H9 (cell line): ENCODE results near the gene JAKMIP3. TPM values are rescaled to one million over a fixed set of nuclear protein-coding genes. Genes with fewer than 3 reads are reported as not detected.

Source experiments
- DNase-seq: peaks from one replicate; pipeline ENCODE4 v3.0.0-alpha.2; 2017
- H2AFZ ChIP-seq: one replicate; pipeline ENCODE4 v1.6.1; 2013; ENCODE audit warnings: mild to moderate bottlenecking, low read length, control low read depth, moderate library complexity
- H2AK5ac ChIP-seq: 2 replicates; pipeline ENCODE4 v1.6.1; 2013; ENCODE audit warnings: low read length, control low read depth, mixed read lengths; ENCODE audit not compliant: insufficient read length
- H2BK120ac ChIP-seq: one replicate; pipeline ENCODE4 v1.6.1; 2013; ENCODE audit warnings: low read depth, mild to moderate bottlenecking, low read length, control low read depth, inconsistent platforms; ENCODE audit not compliant: poor library complexity, severe bottlenecking
- H2BK12ac ChIP-seq: 2 replicates; pipeline ENCODE4 v1.6.1; 2013; ENCODE audit warnings: low read length, control low read depth, mixed read lengths, low read depth; ENCODE audit not compliant: insufficient read length
- H2BK15ac ChIP-seq: 2 replicates; pipeline ENCODE4 v1.6.1; 2013; ENCODE audit warnings: low read depth, low read length, control low read depth
- H2BK20ac ChIP-seq: one replicate; pipeline ENCODE4 v1.6.1; 2013; ENCODE audit warnings: low read depth, mild to moderate bottlenecking, low read length, control low read depth, inconsistent platforms; ENCODE audit not compliant: poor library complexity, severe bottlenecking
- H2BK5ac ChIP-seq: 2 replicates; pipeline ENCODE4 v1.6.1; 2013; ENCODE audit warnings: low read length, control low read depth, mixed read lengths; ENCODE audit not compliant: insufficient read length
- H3K14ac ChIP-seq: 2 replicates; pipeline ENCODE4 v1.6.1; 2013; ENCODE audit warnings: low read length, control low read depth; ENCODE audit not compliant: insufficient read depth
- H3K18ac ChIP-seq: 2 replicates; pipeline ENCODE4 v1.6.1; 2013; ENCODE audit warnings: low read depth, mild to moderate bottlenecking, mixed read lengths, low read length, control low read depth; ENCODE audit not compliant: insufficient read length
- H3K23ac ChIP-seq: 2 replicates; pipeline ENCODE4 v1.6.1; 2013; ENCODE audit warnings: low read length, control low read depth, mixed read lengths, low read depth; ENCODE audit not compliant: insufficient read length
- H3K23me2 ChIP-seq: 2 replicates; pipeline ENCODE4 v1.6.1; 2013; ENCODE audit warnings: low read depth, mild to moderate bottlenecking, mixed read lengths, low read length, control low read depth; ENCODE audit not compliant: insufficient read length, poor library complexity, severe bottlenecking
- H3K27ac ChIP-seq: 2 replicates; pipeline ENCODE4 v1.5.1; 2013; ENCODE audit warnings: low read length, control low read depth, mixed read lengths, low read depth; ENCODE audit not compliant: insufficient read length
- H3K27me3 ChIP-seq: 2 replicates; pipeline ENCODE4 v1.6.1; 2013; ENCODE audit warnings: low read length, control low read depth, inconsistent platforms; ENCODE audit not compliant: insufficient read depth
- H3K4ac ChIP-seq: 2 replicates; pipeline ENCODE4 v1.6.1; 2013; ENCODE audit warnings: low read depth, mild to moderate bottlenecking, control low read depth, inconsistent platforms, low read length, moderate library complexity
- H3K4me1 ChIP-seq: 2 replicates; pipeline ENCODE4 v1.6.1; 2013; ENCODE audit warnings: low read length, control low read depth, inconsistent platforms; ENCODE audit not compliant: insufficient read depth
- H3K4me2 ChIP-seq: 2 replicates; pipeline ENCODE4 v1.6.1; 2013; ENCODE audit warnings: low read length, control low read depth, mixed read lengths; ENCODE audit not compliant: insufficient read length, insufficient read depth
- H3K56ac ChIP-seq: 2 replicates; pipeline ENCODE4 v1.6.1; 2013; ENCODE audit warnings: low read depth, mild to moderate bottlenecking, mixed read lengths, low read length, control low read depth; ENCODE audit not compliant: insufficient read length
- H3K79me1 ChIP-seq: 2 replicates; pipeline ENCODE4 v1.6.1; 2013; ENCODE audit warnings: low read depth, mild to moderate bottlenecking, moderate library complexity, low read length, control low read depth, inconsistent platforms; ENCODE audit not compliant: insufficient read depth, poor library complexity, severe bottlenecking
- H3K79me2 ChIP-seq: 2 replicates; pipeline ENCODE4 v1.6.1; 2013; ENCODE audit warnings: low read length, control low read depth, inconsistent platforms; ENCODE audit not compliant: insufficient read depth
- H3K9ac ChIP-seq: 2 replicates; pipeline ENCODE4 v1.6.1; 2013; ENCODE audit warnings: low read length, control low read depth, mixed read lengths; ENCODE audit not compliant: insufficient read length; ENCODE audit errors: extremely low read depth
- H3K9me3 ChIP-seq: one replicate; pipeline ENCODE4 v1.6.1; 2013; ENCODE audit warnings: low read depth, low read length, inconsistent platforms; ENCODE audit not compliant: control insufficient read depth
- H3T11ph ChIP-seq: one replicate; pipeline ENCODE4 v1.6.1; 2013; ENCODE audit warnings: mild to moderate bottlenecking, low read length, control low read depth, inconsistent platforms
- H4K20me1 ChIP-seq: one replicate; pipeline ENCODE4 v1.6.1; 2013; ENCODE audit not compliant: control insufficient read depth, insufficient read length, insufficient read depth
- H4K5ac ChIP-seq: 2 replicates; pipeline ENCODE4 v1.6.1; 2013; ENCODE audit warnings: low read depth, mild to moderate bottlenecking, mixed read lengths, low read length, control low read depth; ENCODE audit not compliant: insufficient read length
- H4K8ac ChIP-seq: replicated peaks from 2 replicates; pipeline ENCODE4 v1.6.1; 2013; ENCODE audit warnings: low read length, control low read depth, mixed read lengths, low read depth; ENCODE audit not compliant: insufficient read length
- H4K91ac ChIP-seq: 2 replicates; pipeline ENCODE4 v1.6.1; 2013; ENCODE audit warnings: low read depth, mild to moderate bottlenecking, moderate library complexity, mixed read lengths, low read length, control low read depth; ENCODE audit not compliant: insufficient read length
- H3K27ac Mint-ChIP-seq, 3 experiments: 2 replicates in 2 of 3; 3 replicates in 1 of 3; pipeline ENCODE4 v1.8.0; 2020 to 2021; ENCODE audit warnings: mixed read lengths in 3 of 3, mild to moderate bottlenecking in 1 of 3, moderate library complexity in 1 of 3
- H3K27me3 Mint-ChIP-seq: 2 replicates; pipeline ENCODE4 v1.8.0; 2021; ENCODE audit warnings: low read depth, mild to moderate bottlenecking, moderate library complexity, mixed read lengths
- H3K36me3 Mint-ChIP-seq, 3 experiments: 2 replicates in 2 of 3; 3 replicates in 1 of 3; pipeline ENCODE4 v1.8.0; 2020 to 2021; ENCODE audit warnings: low read depth in 3 of 3, mixed read lengths in 3 of 3; ENCODE audit not compliant: insufficient read depth in 1 of 3
- H3K4me1 Mint-ChIP-seq, 2 experiments: 2 replicates each; pipeline ENCODE4 v1.8.0; 2020; ENCODE audit warnings: mixed read lengths in 2 of 2
- H3K4me3 Mint-ChIP-seq, 2 experiments: 2 replicates in 1 of 2; 3 replicates in 1 of 2; pipeline ENCODE4 v1.8.0; 2020 to 2021; ENCODE audit warnings: mild to moderate bottlenecking in 2 of 2, mixed read lengths in 2 of 2, moderate library complexity in 1 of 2
- H3K9me3 Mint-ChIP-seq, 2 experiments: 2 replicates in 1 of 2; 3 replicates in 1 of 2; pipeline ENCODE4 v1.8.0; 2020; ENCODE audit warnings: mild to moderate bottlenecking in 2 of 2, mixed read lengths in 2 of 2, moderate library complexity in 1 of 2
- CTCF ChIP-seq: fragments of 200-600 bp; sonication (generic); conservative IDR thresholded peaks from 3 replicates; pipeline ENCODE4 v1.8.0; 2021; ENCODE audit warnings: antibody characterized with exemption, mild to moderate bottlenecking
- WGBS: extraction: QIAGEN DNeasy Blood & Tissue Kit; methylation state at CpG from one replicate; pipeline ENCODE4 v1.1.7; 2013; ENCODE audit warnings: missing lambda C conversion rate, low lambda C conversion rate, mixed read lengths; ENCODE audit not compliant: insufficient read length; ENCODE audit errors: extremely low coverage; 5-methylcytosine and 5-hydroxymethylcytosine counted together
- total RNA-seq: library from RNA; stranded (reverse); gene quantifications from 2 replicates; pipeline ENCODE4 v1.2.1, GENCODE V29; 2021

JAKMIP3 gene
- total RNA-seq, 1 experiment from 2014 or later = 0.50 TPM

DNA sequence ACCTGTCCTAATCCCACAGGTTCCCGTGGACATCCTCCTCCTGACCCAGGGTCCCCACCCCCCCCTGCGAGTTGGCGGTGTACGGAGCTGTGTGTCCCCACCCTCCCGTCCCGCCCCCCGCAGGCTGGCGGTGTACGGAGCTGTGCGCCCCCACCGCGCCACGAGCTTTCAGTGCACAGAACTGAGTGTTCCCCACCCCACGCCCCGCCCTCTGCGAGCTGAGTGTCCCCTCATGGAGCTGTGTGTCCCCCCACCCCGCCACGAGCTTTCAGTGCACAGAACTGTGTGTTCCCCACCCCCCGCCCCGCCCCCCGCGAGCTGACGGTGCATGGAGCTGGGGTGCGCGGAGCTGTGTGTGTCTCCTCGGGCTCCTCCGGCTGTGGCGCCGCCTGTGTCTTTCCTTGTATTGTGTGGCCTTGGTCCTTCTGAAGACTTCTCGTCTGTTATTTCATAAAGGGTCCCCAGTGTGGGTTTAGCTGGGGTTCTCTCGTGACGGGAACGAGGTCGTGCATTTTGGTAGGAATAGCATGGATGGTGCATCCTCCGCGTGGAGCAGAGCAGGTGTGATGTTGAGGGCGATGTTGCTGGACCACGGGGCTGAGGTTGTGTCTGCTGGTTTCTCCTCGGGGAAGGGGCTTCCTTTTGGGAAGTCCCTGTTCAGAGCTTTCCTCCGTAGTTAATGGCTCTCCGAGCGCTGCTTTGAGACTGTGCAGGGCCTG lies 18.0 kb upstream of the JAKMIP3 start:
- H4K8ac ChIP-seq = no peak overlapping the region
- no peak overlapping the region for H3K23ac ChIP-seq
- no peaks in the 10 kb centered on the region for H4K20me1 ChIP-seq
- Mint-ChIP-seq H3K9me3 (peaks cover 13 to 14% of the 10 kb centered on the region in 2 experiments), H3K4me3 (no peak overlapping the region), H3K27me3 (peaks cover 34% of the 10 kb centered on the region), H3K27ac (no peak overlapping the region), H3K4me1 (peaks cover 22 to 25% of the 10 kb centered on the region in 2 experiments), H3K36me3 (peaks cover 6 to 7% (median 7%) of the 10 kb centered on the region in 3 experiments; a peak in 6 of 7 replicates)
- no peaks in the 10 kb centered on the region for H3K79me2 ChIP-seq
- H2BK20ac ChIP-seq = no peak overlapping the region
- no peak overlapping the region for H2BK120ac ChIP-seq
- H3K18ac ChIP-seq = no peak overlapping the region
- no peak overlapping the region for H2BK15ac ChIP-seq
- no peak overlapping the region for H4K5ac ChIP-seq
- H3K9me3 ChIP-seq = peaks cover 8% of the 10 kb centered on the region
- no peak for TF ChIP-seq CTCF
- no peak overlapping the region for H4K91ac ChIP-seq
- no peaks in the 10 kb centered on the region for H3K79me1 ChIP-seq
- H3K27ac ChIP-seq = no peak overlapping the region
- WGBS = no CpG with 5 or more reads among the region's 42 CpGs
- no peak for DNase-seq
- no peak overlapping the region for H3K9ac ChIP-seq
- H3K4me2 ChIP-seq = no peak overlapping the region
- no peak overlapping the region for H3K14ac ChIP-seq
- H3K27me3 ChIP-seq = no peaks in the 10 kb centered on the region; the same call in 1 of the 2 replicates
- H3T11ph ChIP-seq = no peak overlapping the region
- H2AFZ ChIP-seq = no peak overlapping the region
- H3K23me2 ChIP-seq = no peaks in the 10 kb centered on the region
- no peak overlapping the region for H2AK5ac ChIP-seq
- no peak overlapping the region for H2BK5ac ChIP-seq
- no peak overlapping the region for H3K4ac ChIP-seq
- no peak overlapping the region for H2BK12ac ChIP-seq
- no peaks in the 10 kb centered on the region; the same call in 1 of the 2 replicates for H3K4me1 ChIP-seq
- no peak overlapping the region for H3K56ac ChIP-seq
